IPS DF 6.9 (cell line): Measurements from ENCODE around the gene N4BP2.
"Not testable (repeated sequence)": the region's sequence is repeated elsewhere in the genome, so short reads cannot be mapped to it uniquely, and the experiment has no call there.

Source experiments
- DNase-seq: peaks from one replicate; pipeline ENCODE4 v3.0.0-alpha.2; 2013; ENCODE audit warnings: low read depth, low spot score
- H3K27ac ChIP-seq: one replicate; pipeline ENCODE4 v1.5.1; 2013; ENCODE audit warnings: low read length, control low read depth
- H3K27me3 ChIP-seq: 2 replicates; pipeline ENCODE4 v1.6.1; 2013; ENCODE audit warnings: mild to moderate bottlenecking, low read length; ENCODE audit not compliant: control insufficient read depth, insufficient read depth
- H3K36me3 ChIP-seq: 2 replicates; pipeline ENCODE4 v1.6.1; 2013; ENCODE audit warnings: low read length; ENCODE audit not compliant: control insufficient read depth, insufficient read depth
- H3K4me1 ChIP-seq: 2 replicates; pipeline ENCODE4 v1.6.1; 2013; ENCODE audit warnings: low read length; ENCODE audit not compliant: control insufficient read depth, insufficient read depth
- H3K4me3 ChIP-seq: 2 replicates; pipeline ENCODE4 v1.5.1; 2013; ENCODE audit warnings: mild to moderate bottlenecking, low read length
- H3K9me3 ChIP-seq: 2 replicates; pipeline ENCODE4 v1.6.1; 2013; ENCODE audit warnings: low read length, inconsistent platforms; ENCODE audit not compliant: control insufficient read depth, insufficient read depth
- WGBS: extraction: QIAGEN DNeasy Blood & Tissue Kit; methylation state at CpG from one replicate; pipeline ENCODE4 v1.1.7; 2013; ENCODE audit warnings: mixed read lengths, missing lambda C conversion rate; ENCODE audit not compliant: insufficient read length, insufficient coverage; 5-methylcytosine and 5-hydroxymethylcytosine counted together

The N4BP2 gene

GRCh38 chr4:40122941-40123340 is 66.3 kb downstream of the N4BP2 start:
- no peak overlapping the region for H3K4me3 ChIP-seq
- no peak for DNase-seq
- no peaks in the 10 kb centered on the region for H3K4me1 ChIP-seq
- H3K36me3 ChIP-seq = peaks cover 2% of the 10 kb centered on the region; the same call in 1 of the 2 replicates
- no peak overlapping the region for H3K27ac ChIP-seq
- WGBS = no CpG with 5 or more reads among the region's 1 CpG
- no peaks in the 10 kb centered on the region for H3K27me3 ChIP-seq
- H3K9me3 ChIP-seq = no peaks in the 10 kb centered on the region

GRCh38 chr4:40124690-40125089 is 68.0 kb downstream of the N4BP2 start:
- no peak overlapping the region for H3K4me3 ChIP-seq
- H3K4me1 ChIP-seq = no peaks in the 10 kb centered on the region
- no peaks in the 10 kb centered on the region for H3K9me3 ChIP-seq
- no peak overlapping the region for H3K27ac ChIP-seq
- no peaks in the 10 kb centered on the region for H3K27me3 ChIP-seq
- no peak for DNase-seq
- H3K36me3 ChIP-seq = peaks cover 2% of the 10 kb centered on the region; the same call in 1 of the 2 replicates

- H3K9me3 ChIP-seq = no peaks in the 10 kb centered on the region
- DNase-seq = no peak
- H3K36me3 ChIP-seq = peaks cover 4% of the 10 kb centered on the region; the same call in 1 of the 2 replicates
- H3K27me3 ChIP-seq = no peaks in the 10 kb centered on the region
- no peaks in the 10 kb centered on the region for H3K4me1 ChIP-seq
- no peak overlapping the region for H3K4me3 ChIP-seq
- no peak overlapping the region for H3K27ac ChIP-seq
These were observed 73.9 kb downstream of the N4BP2 start for GRCh38 chr4:40130401-40131036.

GRCh38 chr4:40132816-40133215 is 76.2 kb downstream of the N4BP2 start:
- Histone ChIP-seq H3K4me1 (no peaks in the 10 kb centered on the region), H3K4me3 (no peak overlapping the region), H3K27ac (no peak overlapping the region), H3K27me3 (no peaks in the 10 kb centered on the region), H3K9me3 (no peaks in the 10 kb centered on the region), H3K36me3 (peaks cover 4% of the 10 kb centered on the region; the same call in 1 of the 2 replicates)
- DNase-seq = no peak
- no CpG with 5 or more reads among the region's 1 CpG for WGBS

GRCh38 chr4:40134206-40134917 is 77.7 kb downstream of the N4BP2 start:
- Histone ChIP-seq H3K9me3 (no peaks in the 10 kb centered on the region), H3K36me3 (peaks cover 4% of the 10 kb centered on the region; the same call in 1 of the 2 replicates), H3K4me3 (no peak overlapping the region), H3K27ac (no peak overlapping the region), H3K27me3 (no peaks in the 10 kb centered on the region), H3K4me1 (no peaks in the 10 kb centered on the region)
- no CpG with 5 or more reads among the region's 1 CpG for WGBS
- no peak for DNase-seq

GRCh38 chr4:40136202-40136601 is 79.6 kb downstream of the N4BP2 start:
- WGBS = no CpG with 5 or more reads among the region's 9 CpGs

GRCh38 chr4:40140196-40140595 is 83.5 kb downstream of the N4BP2 start:
- Histone ChIP-seq H3K27me3 (no peaks in the 10 kb centered on the region), H3K27ac (no peak overlapping the region), H3K4me1 (no peaks in the 10 kb centered on the region), H3K9me3 (no peaks in the 10 kb centered on the region), H3K4me3 (no peak overlapping the region), H3K36me3 (peaks cover 5% of the 10 kb centered on the region)
- no peak for DNase-seq

More at GRCh38 chr4:40136202-40136601, 79.6 kb downstream of the N4BP2 start:
- not testable (repeated sequence) for DNase-seq, H3K4me1 ChIP-seq, H3K27ac ChIP-seq, H3K4me3 ChIP-seq, H3K27me3 ChIP-seq, H3K36me3 ChIP-seq, H3K9me3 ChIP-seq

- not testable (repeated sequence) for H3K27me3 ChIP-seq, H3K27ac ChIP-seq, DNase-seq, H3K4me3 ChIP-seq, H3K36me3 ChIP-seq, H3K9me3 ChIP-seq, H3K4me1 ChIP-seq
- no CpG with 5 or more reads among the region's 4 CpGs for WGBS
These were observed 83.9 kb downstream of the N4BP2 start for GRCh38 chr4:40140597-40140996.

GRCh38 chr4:40143926-40144508 is 87.4 kb downstream of the N4BP2 start:
- Histone ChIP-seq H3K36me3 (peaks cover 5% of the 10 kb centered on the region), H3K4me1 (no peaks in the 10 kb centered on the region), H3K27me3 (no peaks in the 10 kb centered on the region), H3K9me3 (no peaks in the 10 kb centered on the region), H3K27ac (no peak overlapping the region), H3K4me3 (no peak overlapping the region)
- no peak for DNase-seq
- no CpG with 5 or more reads among the region's 6 CpGs for WGBS

- H3K27ac ChIP-seq = no peak overlapping the region
- H3K27me3 ChIP-seq = no peaks in the 10 kb centered on the region
- DNase-seq = no peak
- H3K4me3 ChIP-seq = no peak overlapping the region
- peaks cover 5% of the 10 kb centered on the region for H3K36me3 ChIP-seq
- no peaks in the 10 kb centered on the region for H3K9me3 ChIP-seq
- no CpG with 5 or more reads among the region's 2 CpGs for WGBS
- H3K4me1 ChIP-seq = no peaks in the 10 kb centered on the region
These were observed 88.1 kb downstream of the N4BP2 start for GRCh38 chr4:40144716-40145115.

- not testable (repeated sequence) for H3K4me1 ChIP-seq, H3K9me3 ChIP-seq, H3K4me3 ChIP-seq, H3K27me3 ChIP-seq, DNase-seq, H3K36me3 ChIP-seq, H3K27ac ChIP-seq
- no CpG with 5 or more reads among the region's 31 CpGs for WGBS
These were observed 90.8 kb downstream of the N4BP2 start for GRCh38 chr4:40147490-40147889.
